ENCODE results near the gene TBC1D17. TPM values are rescaled to one million over a fixed set of nuclear protein-coding genes. Genes with fewer than 3 reads are reported as not detected.

The TBC1D17 gene
- total RNA-seq, 1 donor from 2014 or later: 15.8 TPM

DNA sequence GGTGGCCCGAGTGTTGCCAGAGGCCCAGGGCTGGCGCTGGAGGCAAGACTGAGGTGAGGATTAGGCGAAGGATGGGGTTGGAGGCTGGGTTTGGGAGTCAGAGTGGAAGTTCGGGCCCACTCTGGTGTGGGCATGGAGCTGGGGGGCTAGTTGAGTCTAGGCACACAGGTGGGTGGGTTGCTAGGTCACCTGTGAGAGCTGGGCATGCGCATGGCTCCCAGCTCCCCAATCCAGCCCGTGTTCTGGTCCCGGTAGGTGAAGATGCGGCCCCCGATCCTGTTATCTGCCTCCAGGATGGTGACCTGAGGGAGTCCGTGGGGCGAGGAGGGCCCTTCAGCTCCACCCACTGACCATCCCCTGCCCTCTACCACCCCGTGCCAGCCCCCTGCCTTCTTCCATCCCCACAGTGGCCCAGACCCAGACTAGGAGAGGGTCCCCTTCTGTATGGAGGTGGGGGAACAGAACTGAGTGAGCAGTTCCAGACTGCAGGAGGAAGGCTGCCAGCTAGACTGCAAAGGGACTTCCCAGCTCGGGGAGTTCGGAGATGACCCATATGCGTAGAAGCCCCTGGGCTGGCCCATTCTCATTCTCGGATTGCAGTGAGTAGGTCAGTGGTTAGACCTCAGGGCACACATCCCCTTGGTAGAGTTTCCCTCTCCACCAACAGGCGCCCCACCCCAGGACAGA lies 17.5 kb downstream of the TBC1D17 start:
- no peak for ATAC-seq

DNA sequence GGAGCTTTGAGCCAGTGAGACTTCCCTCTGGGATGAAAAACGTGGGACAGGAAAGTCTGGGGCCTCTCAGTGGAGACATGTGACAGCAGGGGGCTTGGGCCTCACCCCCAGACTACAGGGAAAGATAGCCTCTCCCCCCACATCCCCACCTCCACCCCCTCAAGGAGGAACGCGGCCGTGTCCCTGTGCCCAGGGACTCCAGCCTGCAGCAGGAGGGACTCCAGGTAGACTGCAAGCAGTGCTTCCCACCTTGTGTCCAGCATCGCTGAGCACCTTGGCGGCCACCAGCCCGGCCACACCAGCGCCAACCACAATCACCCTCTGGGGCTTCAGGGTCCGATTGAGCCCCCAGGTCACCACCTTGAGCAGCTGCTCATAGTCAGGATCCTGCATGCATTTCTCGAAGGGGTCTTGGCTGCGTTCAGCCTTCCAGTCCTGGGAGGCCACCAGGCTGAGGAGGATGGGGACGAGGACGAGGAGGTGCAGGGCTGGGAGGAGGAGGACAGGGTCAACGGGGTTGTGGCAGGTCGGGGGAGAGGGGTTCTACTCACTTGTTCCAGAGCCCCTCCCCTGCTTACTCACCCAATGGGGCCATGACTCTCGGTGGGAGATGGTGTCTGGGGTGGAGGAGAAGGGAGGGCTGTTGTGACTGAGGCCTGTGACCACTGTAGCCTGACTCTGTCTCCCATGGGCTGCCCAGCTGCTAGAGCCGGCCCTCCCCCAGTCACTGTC lies 18.2 kb downstream of the TBC1D17 start:
- ATAC-seq: peak; percentile 5

GRCh38 chr19:49896863-49897621 lies 19.5 kb downstream of the TBC1D17 start, which contains the start of gene IL4I1:
Gene IL4I1, minus strand, starts transcription at chr19:49896887. Its CDS starts 727 bp downstream, at chr19:49896160.
- peak; percentile 35 for ATAC-seq

DNA sequence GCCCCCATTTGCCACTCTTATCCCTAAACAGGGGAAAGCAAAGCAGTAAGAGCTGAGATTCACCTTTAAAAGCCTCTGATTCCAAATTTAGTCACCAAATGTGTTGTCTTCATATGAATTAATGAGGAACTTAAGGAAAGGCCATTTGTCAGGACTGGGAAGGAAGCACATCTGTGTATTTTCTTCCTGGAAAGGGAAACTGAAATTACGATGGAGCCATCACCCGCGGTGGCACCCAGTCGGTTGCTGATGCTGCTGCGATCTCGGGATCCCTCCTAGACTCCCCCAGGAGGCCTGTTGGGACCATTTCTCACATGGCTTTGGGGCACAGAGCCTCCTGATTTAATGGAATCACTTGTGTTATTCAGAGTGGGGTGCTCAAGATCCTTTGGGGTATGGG lies 26.6 kb downstream of the TBC1D17 start:
- no peak for ATAC-seq

DNA sequence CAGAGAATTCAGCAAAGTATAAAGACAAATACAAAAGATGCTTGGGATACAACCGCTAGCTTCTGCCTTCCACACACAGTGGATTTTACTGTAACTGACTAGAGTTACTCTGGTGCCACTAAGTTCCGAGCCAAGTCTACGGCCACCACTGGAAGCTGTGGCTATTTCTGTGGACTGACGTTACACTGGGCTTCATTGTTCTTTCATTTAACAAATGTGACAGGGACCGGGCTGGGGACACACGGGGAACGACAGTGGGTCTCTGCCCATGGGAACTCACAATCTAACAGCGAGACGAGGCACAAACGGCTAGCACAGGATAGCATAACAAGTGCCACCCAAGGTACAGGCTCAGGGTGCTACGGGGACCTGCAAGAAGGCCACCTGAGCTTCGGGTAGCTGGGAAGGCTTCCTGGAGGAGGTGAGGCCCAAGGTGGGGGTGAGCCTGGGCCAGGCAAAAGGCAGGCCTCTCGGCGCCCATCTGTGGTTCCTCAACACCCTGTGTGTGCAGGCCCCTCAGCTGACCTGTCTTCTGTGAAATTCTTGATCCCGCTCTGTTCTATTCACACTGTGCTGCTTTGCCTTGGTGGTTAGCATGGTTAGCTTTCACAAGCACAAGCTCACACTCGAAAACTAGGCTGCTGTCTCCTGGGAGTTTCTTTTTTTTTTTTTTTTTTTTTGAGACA lies 29.5 kb downstream of the TBC1D17 start:
- peak; percentile 13 for ATAC-seq

- peak; percentile 23 for ATAC-seq
Measured at GRCh38 chr19:49907745-49908446, 30.4 kb downstream of the TBC1D17 start.

DNA sequence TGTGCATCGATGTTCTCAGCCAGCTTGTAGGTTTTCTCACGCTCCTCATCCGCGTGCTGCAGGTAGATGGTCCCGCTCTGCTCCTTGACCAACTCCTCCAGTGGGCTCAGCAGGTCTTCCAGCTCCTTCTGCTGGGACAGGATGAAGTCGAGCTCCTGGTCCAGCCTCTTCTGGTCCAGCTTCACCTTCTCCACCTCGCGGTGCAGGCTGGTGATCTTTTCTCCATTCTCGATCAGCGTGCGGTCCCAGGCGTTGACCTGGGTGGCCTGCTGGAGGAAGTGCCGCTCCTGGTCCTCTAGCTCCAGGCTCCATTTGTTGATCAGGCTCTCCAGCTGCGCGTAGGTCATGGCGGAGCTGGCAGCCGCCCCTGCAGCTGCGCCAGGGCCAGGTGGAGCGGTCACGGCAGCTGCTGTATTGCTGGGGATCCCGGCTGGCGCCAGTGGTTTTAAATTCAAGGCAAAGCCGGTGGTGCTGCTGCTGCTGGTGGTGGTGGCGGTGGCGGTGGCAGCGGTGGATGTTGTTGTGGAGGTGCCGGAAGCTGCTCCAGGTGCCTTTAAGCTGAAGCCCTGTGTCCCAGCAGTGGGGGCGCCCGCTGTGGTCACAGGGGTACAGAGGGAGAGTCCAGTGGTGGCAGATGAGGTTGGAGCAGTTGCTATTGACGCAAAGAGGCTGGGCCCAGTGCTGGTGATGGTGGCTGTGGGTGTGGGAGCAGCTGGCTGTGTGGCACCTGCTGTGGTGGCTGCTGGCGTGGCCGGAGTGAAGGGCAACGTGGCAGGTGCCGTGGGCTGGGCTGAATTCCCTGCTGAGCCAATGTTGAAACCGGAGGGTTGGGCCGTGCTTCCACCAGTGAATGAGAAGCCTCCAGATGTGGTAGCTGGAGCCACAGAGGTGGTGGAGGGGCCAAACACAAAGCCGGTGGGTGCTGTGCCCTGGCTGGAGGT lies 31.2 kb downstream of the TBC1D17 start:
- ATAC-seq: peak; percentile 6

GRCh38 chr19:49910179-49910578 lies 32.7 kb downstream of the TBC1D17 start:
- no peak for ATAC-seq

DNA sequence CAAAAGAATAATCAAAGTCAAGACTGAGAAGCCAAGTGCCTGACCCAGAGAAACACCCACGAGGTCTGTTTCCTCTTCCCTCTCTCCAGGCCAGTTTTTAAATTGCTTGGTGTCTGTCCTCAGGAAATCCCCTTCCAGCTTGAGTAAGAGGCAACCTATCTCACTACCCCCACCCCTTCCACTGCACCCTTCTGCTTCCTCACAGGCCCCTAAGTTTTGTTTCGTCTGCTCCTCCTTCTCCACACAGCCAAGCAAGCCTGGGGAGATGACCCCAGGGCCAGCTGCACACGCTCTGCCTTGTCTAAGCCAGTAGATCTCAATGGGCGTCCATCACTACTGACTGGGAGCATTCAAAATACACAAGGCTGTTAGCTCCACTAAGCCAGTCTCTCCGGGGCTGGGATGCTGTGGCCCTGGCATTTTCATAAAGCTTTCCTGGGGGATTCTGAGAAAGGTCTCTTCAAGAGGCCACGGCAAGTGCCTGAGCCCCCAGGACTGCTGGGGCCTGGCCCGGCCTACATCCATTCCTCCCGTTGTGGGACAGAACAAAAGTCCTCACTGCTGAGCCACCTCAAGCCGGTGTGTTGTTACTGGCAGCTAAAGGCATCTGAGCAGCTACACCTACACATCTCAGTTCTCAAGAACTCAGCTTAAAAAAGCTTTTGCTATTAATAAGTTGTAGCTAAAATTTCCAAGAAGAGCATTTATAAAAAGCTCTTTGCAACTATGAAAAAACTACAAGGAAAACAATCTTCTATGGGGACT lies 34.1 kb downstream of the TBC1D17 start:
- no peak for ATAC-seq

DNA sequence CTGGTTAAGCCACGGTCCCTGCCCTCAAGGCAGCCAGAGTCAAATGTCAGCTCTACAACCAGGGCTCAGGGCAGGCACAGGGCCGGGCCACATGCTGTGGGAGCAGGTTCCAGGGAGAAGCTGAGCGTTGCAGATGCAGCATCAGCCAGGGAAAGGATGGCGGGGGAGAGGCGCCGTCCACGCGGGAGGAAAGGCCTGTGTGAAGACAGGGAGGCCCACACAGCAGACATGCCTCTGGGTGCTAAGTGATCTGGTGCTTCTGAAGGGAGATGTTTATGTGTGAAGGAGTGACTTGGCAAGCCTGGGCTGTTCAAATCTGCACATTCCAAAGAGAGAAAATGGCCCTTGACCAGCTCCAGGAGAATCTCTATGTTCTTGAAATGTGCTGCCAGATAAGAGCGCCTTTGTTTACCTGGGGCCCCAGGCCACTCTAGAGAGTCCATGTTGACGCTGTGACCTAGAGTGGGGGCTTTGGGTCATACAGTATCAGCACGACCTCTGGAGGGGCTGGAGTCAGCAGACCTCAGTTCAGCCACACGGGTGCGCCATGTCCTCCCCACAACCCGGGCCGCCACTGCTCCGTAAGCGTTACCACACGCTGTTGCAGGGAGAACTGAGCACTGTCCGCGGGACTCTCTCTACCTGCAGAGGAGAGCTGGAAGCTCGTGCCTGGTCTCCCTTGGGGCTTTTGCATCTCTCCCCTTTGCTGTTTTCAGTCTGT lies 35.6 kb downstream of the TBC1D17 start:
- ATAC-seq: no peak

DNA sequence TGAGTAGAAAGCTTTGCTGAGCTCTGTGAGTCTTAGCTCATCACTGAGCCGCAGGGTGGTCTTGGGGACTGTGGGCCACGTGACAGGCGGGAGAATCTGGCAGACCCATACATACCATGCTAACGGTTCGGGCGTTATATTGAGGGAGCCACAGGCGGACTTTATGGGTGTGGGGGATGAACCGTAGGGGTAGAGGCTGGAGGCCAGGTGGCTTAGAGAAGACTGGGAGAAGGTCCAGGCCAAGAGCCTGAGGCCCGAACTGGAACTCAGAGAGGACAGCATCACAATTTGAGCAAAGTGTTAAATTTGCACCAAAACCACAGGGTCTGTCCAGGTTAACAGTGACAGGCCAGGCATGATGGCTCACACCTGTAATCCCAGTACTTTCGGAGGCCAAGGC lies 36.2 kb downstream of the TBC1D17 start:
- ATAC-seq: no peak

DNA sequence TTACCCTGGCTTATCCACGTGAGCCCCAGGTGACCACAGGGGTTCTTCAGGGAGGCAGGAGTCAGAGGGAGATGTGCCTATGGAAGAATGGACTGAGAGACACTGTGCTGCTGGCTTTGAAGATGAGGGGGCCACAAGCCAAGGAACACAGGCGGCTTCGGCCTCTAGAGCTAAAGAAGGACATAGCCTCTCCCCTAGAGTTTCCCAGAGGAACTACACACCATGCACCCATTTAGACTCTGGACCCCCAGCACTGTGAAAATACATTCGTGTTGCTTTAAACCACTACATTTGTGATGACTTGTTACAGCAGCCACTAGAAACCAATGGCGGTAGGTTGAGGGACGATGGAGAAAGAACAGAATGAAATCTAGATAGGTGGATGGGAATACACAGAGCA lies 37.8 kb downstream of the TBC1D17 start:
- ATAC-seq: no peak

- no peak for ATAC-seq
Measured at GRCh38 chr19:49916839-49917733, 39.6 kb downstream of the TBC1D17 start.

DNA sequence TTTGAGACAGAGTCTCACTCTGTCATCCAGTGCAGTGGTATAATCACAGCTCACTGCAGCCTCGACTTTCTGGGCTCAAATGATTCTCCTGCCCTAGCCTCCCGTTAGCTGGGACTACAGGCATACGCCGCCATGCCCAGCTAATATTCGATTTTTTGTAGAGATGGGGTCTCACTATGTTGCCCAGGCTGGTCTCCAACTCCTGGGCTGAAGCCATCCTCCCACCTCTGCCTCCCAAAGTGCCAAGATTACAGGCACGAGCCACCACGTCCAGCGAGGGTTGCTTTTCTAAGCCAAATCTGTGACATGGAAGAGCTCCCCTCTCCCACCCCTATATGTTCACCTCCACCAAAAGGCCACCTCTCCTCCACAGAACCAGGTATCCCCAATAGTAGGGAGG lies 40.6 kb downstream of the TBC1D17 start:
- no peak for ATAC-seq

DNA sequence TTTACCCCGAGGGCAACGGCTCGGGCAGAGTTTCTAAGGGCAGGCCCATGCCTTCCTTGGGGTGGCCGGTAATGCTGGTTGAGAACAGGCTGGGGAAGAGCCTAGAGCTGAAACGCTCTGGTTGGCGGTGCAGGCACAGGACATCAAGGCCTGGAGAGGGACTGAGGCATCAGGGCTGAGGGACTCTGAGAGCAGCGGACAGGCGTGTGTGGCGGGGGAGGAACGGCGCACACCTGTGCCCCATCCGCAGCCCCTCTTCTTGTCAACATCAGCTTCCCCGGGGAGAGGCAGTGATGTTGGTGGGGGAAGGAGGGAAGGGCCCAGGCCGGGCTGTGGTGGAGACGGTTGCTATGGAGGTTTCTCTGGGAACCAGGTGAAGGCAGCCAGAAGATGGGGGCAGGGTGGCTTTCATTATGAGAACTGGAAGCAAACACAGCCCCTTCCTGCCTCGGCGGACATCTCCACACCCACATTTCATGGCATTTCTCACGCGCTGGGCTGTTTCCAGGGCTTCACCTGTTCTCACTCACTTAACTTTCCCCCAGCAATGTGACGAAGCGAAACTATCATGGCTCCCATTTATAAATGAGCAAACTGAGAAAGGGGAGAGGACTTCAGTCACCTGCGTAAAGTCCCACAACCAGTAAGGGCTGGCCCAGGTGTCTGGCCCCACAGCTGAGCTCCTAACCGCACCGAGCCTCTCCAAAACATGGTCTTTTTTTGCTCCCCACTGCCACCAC lies 43.3 kb downstream of the TBC1D17 start:
- ATAC-seq: no peak

DNA sequence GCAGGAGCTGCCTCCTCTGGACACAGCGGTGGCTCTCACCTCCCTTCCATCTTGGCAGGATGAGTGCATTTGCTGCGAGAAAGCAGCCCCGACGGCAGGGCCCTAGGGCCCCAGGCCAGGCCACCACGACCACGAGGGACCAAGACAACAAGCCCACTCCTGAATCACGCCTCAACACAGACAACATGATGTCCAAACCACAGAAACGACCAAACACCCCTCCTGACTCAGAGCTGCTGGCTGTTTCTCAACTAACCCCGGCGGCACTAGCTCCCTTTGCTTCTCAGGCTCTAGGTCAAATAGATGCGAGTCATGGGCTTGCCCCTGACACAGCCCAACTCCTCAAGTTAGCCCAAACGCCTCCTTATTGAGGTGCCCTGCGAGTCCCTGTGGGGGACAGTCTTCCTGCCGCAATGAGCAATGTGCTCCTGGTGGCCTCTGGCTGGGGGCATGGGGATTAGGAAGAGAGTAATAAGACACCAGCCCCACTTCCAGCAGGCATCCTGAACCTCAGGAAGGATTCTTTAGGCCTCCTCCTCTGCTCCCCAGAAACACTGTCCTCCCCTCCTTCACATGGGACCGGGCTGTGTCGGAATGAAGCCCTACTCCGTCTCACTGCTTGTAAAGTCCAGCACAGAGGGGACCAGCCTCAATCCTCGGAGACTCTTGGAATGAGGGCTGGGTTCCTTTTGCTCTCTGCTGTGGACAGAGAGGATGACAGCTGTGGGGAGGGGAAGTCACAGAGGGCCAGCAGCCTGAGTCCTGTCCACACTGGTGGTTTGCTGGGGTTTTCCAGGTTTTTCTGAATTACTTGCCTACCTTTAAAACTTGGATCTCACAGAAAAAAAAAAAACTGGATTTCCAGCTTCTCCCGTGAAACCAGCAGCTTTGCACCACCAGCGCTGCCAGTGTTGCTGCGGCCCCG lies 44.6 kb downstream of the TBC1D17 start:
- ATAC-seq: no peak
